Measurements from ENCODE around the gene CD6. TPM values are rescaled to one million over a fixed set of nuclear protein-coding genes. Genes with fewer than 3 reads are reported as not detected.

Gene CD6
- total RNA-seq, 1 donor from 2014 or later: 0.47 TPM

DNA sequence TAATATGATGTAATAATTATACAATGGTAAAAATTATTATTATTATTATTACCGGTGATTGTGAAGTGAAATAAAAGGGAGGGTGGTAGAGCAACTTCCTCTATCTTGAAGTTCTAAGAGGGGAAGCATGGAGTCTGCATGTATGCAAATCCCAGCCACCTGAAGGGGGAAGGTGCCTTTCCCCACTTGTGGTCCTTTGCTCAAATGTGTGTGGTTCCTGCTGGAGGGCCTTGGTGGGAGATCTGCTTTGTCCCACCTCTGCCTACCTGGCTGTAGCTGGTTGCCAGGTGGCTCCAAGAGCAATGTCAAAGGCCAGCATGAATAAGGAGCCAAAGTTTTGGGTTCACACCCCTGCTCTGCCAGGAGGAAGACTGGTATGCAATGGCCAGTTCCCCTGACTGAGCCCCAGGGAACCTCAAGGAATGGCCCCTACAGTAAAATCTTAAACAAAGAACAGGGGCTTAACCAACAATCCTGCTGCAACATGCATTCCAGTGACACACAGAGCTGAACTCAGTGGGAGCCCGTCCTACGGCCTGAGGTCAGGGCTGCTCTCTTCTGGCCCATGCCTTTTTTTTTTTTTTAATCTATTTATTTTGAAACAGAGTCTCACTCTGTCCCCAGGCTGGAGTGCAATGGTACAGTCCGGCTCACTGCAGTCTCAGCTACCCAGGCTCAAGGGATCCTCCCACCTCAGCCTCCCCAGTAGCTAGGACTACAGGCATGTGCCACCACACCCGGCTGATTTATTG is 38.7 kb upstream of the CD6 start:
- Histone ChIP-seq H3K27ac (replicated peaks) (no peak overlapping the region), H3K9me3 (replicated peaks) (no peaks in the 10 kb centered on the region), H3K27me3 (ENCODE audit: low read depth) (peaks cover 1% of the 10 kb centered on the region), H3K36me3 (peaks cover 6% of the 10 kb centered on the region), H3K4me1 (peaks cover 22% of the 10 kb centered on the region), H3K4me3 (no peak overlapping the region)
- TF ChIP-seq, protein P1, sequence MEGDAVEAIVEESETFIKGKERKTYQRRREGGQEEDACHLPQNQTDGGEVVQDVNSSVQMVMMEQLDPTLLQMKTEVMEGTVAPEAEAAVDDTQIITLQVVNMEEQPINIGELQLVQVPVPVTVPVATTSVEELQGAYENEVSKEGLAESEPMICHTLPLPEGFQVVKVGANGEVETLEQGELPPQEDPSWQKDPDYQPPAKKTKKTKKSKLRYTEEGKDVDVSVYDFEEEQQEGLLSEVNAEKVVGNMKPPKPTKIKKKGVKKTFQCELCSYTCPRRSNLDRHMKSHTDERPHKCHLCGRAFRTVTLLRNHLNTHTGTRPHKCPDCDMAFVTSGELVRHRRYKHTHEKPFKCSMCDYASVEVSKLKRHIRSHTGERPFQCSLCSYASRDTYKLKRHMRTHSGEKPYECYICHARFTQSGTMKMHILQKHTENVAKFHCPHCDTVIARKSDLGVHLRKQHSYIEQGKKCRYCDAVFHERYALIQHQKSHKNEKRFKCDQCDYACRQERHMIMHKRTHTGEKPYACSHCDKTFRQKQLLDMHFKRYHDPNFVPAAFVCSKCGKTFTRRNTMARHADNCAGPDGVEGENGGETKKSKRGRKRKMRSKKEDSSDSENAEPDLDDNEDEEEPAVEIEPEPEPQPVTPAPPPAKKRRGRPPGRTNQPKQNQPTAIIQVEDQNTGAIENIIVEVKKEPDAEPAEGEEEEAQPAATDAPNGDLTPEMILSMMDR (IDR thresholded peaks at IDR 0.05; ENCODE audit: borderline replicate concordance): no peak
- no peak for DNase-seq
- intact Hi-C loops (cut with micrococcal nuclease): no loop called here

DNA sequence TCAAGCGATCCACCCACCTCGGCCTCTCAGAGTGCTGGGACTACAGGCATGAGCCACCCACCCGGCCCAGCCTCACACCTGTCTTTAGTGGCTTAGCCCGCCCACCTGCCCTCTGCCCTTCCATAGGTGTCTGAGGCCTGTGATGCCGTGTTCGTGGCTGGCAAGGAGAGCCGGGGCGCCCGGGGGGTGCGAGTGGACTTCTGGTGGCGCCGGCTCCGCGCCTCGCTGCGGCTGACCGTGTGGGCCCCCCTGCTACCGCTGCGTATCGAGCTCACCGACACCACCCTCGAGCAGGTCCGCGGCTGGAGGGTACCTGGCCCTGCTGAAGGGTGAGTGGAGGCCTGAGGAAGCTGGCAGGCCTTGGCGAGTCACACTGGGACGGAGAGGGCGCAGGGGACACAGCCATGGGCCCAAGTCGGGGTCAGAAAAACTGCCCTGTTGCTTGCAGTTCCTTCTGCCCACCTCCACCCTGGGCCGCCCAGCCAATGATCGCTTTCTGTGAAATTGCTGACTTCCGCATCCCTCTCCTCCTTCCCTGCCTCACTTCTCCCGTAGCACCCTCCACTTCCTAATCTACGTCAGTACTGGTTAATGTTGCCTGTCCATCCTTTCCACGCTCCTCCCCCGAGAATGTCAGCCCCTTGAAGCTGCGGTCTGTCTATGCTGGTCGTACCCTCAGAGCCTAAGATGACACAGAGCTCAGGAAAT is 37.9 kb upstream of the CD6 start:
- peaks cover 24% of the 10 kb centered on the region for H3K4me1 ChIP-seq
- H3K27me3 ChIP-seq (ENCODE audit: low read depth): no peaks in the 10 kb centered on the region
- H3K4me3 ChIP-seq: no peak overlapping the region
- TF ChIP-seq, protein P1 (IDR thresholded peaks at IDR 0.05; ENCODE audit: borderline replicate concordance): no peak
- H3K36me3 ChIP-seq: peaks cover 6% of the 10 kb centered on the region
- no peak for DNase-seq
- intact Hi-C loops (cut with micrococcal nuclease): no loop called here
- H3K27ac ChIP-seq (replicated peaks): no peak overlapping the region
- H3K9me3 ChIP-seq (replicated peaks): no peaks in the 10 kb centered on the region

GRCh38 chr11:60934124-60934789 is 37.2 kb upstream of the CD6 start:
- no peak for DNase-seq
- no peaks in the 10 kb centered on the region for H3K9me3 ChIP-seq (replicated peaks)
- no peaks in the 10 kb centered on the region for H3K27me3 ChIP-seq (ENCODE audit: low read depth)
- intact Hi-C loops (cut with micrococcal nuclease): no loop called here
- no peak overlapping the region for H3K27ac ChIP-seq (replicated peaks)
- H3K4me1 ChIP-seq: peaks cover 24% of the 10 kb centered on the region
- no peak overlapping the region for H3K4me3 ChIP-seq
- TF ChIP-seq, protein P1 (IDR thresholded peaks at IDR 0.05; ENCODE audit: borderline replicate concordance): no peak
- peaks cover 12% of the 10 kb centered on the region for H3K36me3 ChIP-seq

DNA sequence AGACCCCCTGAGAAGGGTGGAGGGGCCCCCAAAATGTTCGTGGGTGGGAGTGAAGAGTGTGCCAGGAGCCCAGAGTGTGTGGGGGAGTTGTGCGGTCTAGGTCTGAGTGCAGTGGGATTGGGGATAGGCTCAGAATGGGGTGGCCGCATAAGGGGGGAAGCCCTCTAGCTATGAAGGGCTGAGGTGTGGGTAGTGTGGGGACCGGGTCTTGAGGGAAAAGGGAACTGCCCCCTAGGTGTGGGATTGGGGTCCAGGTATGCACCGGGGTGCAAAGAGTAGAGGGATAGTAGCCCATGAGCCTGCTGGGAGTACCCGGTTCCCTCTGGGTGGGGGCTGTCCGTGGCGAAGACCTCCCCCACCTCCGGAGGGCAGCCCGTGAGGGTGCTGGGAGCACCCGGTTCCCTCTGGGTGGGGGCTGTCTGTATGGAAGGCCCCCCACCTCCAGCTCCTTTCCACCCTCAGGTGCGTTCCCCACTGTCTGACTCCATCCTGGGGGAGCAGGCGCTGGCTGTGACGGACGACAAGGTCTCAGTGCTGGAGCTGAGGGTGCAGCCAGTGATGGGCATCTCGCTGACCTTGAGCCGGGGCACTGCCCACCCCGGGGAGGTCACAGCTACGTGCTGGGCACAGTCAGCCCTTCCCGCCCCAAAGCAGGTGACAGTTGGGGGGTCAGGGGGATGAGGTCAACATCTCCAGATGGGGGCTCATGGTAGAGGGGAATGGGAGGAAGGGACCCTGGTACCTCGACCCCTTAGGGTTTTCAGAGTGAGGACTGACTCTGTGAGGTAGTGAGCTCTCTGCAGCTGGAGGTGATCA is 36.5 kb upstream of the CD6 start:
- Histone ChIP-seq H3K9me3 (replicated peaks) (no peaks in the 10 kb centered on the region), H3K4me3 (no peak overlapping the region), H3K27me3 (ENCODE audit: low read depth) (no peaks in the 10 kb centered on the region), H3K27ac (replicated peaks) (no peak overlapping the region), H3K36me3 (peaks cover 17% of the 10 kb centered on the region), H3K4me1 (peaks cover 29% of the 10 kb centered on the region)
- no peak for DNase-seq
- intact Hi-C loops (cut with micrococcal nuclease): no loop called here
- TF ChIP-seq, protein P1 (IDR thresholded peaks at IDR 0.05; ENCODE audit: borderline replicate concordance): no peak

All from left ventricle myocardium inferior (tissue), 1 donor.